Stimulated activated effector memory CD8-positive, alpha-beta T cell treated with anti-CD3 and anti-CD28 coated beads, Interleukin-12 subunit alpha, Interleukin-12 subunit beta, amount 100 ng/mL, for 72 hours (primary cell): ENCODE data around the gene DPH6.
"Not testable (repeated sequence)": the region's sequence is repeated elsewhere in the genome, so short reads cannot be mapped to it uniquely, and the experiment has no call there.

ENCODE experiments used
- ATAC-seq: fragments of 150-1000 bp; cut with Tn5 transposase; 2 replicates; pipeline ENCODE4 v1.10.0; 2021
- DNase-seq, 2 donors: peaks; one replicate each; pipeline ENCODE4 v3.0.0; 2021 to 2022; ENCODE audit warnings: low spot score in 2 of 2
- H3K27ac Mint-ChIP-seq: one replicate; pipeline ENCODE4 v1.8.0; 2022; ENCODE audit warnings: mild to moderate bottlenecking, mixed read lengths
- H3K36me3 Mint-ChIP-seq: one replicate; pipeline ENCODE4 v1.8.0; 2022; ENCODE audit warnings: mild to moderate bottlenecking, mixed read lengths
- H3K4me1 Mint-ChIP-seq: one replicate; pipeline ENCODE4 v1.8.0; 2022; ENCODE audit warnings: mixed read lengths
- H3K4me3 Mint-ChIP-seq: one replicate; pipeline ENCODE4 v1.8.0; 2022; ENCODE audit warnings: mild to moderate bottlenecking, mixed read lengths
- H3K9me3 Mint-ChIP-seq: one replicate; pipeline ENCODE4 v1.8.0; 2022; ENCODE audit warnings: mixed read lengths

DPH6 gene

GRCh38 chr15:35381328-35381727 lies 164.6 kb downstream of the DPH6 start:
- H3K27ac Mint-ChIP-seq, result no peak overlapping the region
- H3K4me3 Mint-ChIP-seq, result no peak overlapping the region
- H3K9me3 Mint-ChIP-seq, result no peaks in the 10 kb centered on the region
- ATAC-seq, result no peak
- peaks cover 6% of the 10 kb centered on the region for H3K36me3 Mint-ChIP-seq
- DNase-seq, result no peak
- H3K4me1 Mint-ChIP-seq, result no peaks in the 10 kb centered on the region

GRCh38 chr15:35379972-35380371 lies 166.0 kb downstream of the DPH6 start:
- H3K36me3 Mint-ChIP-seq, result peaks cover 6% of the 10 kb centered on the region
- H3K4me3 Mint-ChIP-seq, result no peak overlapping the region
- no peaks in the 10 kb centered on the region for H3K4me1 Mint-ChIP-seq
- no peak overlapping the region for H3K27ac Mint-ChIP-seq
- ATAC-seq, result no peak
- no peak for DNase-seq
- H3K9me3 Mint-ChIP-seq, result no peaks in the 10 kb centered on the region

GRCh38 chr15:35378454-35378853 lies 167.5 kb downstream of the DPH6 start:
- H3K9me3 Mint-ChIP-seq, H3K27ac Mint-ChIP-seq, H3K4me1 Mint-ChIP-seq, H3K36me3 Mint-ChIP-seq, DNase-seq, H3K4me3 Mint-ChIP-seq, ATAC-seq: not testable (repeated sequence)

- H3K27ac Mint-ChIP-seq, result no peak overlapping the region
- DNase-seq (no peak), ATAC-seq (no peak)
- no peak overlapping the region for H3K4me3 Mint-ChIP-seq
- H3K4me1 Mint-ChIP-seq, result no peaks in the 10 kb centered on the region
- no peaks in the 10 kb centered on the region for H3K9me3 Mint-ChIP-seq
- peaks cover 13% of the 10 kb centered on the region for H3K36me3 Mint-ChIP-seq
These were observed 169.3 kb downstream of the DPH6 start for GRCh38 chr15:35376707-35377106.

GRCh38 chr15:35374661-35375060 lies 171.3 kb downstream of the DPH6 start:
- Mint-ChIP-seq H3K36me3 (peaks cover 10% of the 10 kb centered on the region), H3K4me3 (no peak overlapping the region), H3K9me3 (no peaks in the 10 kb centered on the region), H3K27ac (no peak overlapping the region), H3K4me1 (no peaks in the 10 kb centered on the region)
- DNase-seq, result no peak
- ATAC-seq, result no peak

- Mint-ChIP-seq H3K4me3 (no peak overlapping the region), H3K36me3 (no peaks in the 10 kb centered on the region), H3K4me1 (no peaks in the 10 kb centered on the region), H3K9me3 (peaks cover 41% of the 10 kb centered on the region), H3K27ac (no peak overlapping the region)
- DNase-seq (no peak), ATAC-seq (no peak)
These were observed 183.7 kb downstream of the DPH6 start for GRCh38 chr15:35362195-35362829.

- no peak for DNase-seq
- H3K4me1 Mint-ChIP-seq, result no peaks in the 10 kb centered on the region
- H3K4me3 Mint-ChIP-seq, result no peak overlapping the region
- peaks cover 42% of the 10 kb centered on the region for H3K9me3 Mint-ChIP-seq
- no peak for ATAC-seq
- H3K27ac Mint-ChIP-seq, result no peak overlapping the region
- H3K36me3 Mint-ChIP-seq, result no peaks in the 10 kb centered on the region
These were observed 187.1 kb downstream of the DPH6 start for GRCh38 chr15:35358824-35359223.

GRCh38 chr15:35351059-35351458 lies 194.9 kb downstream of the DPH6 start:
- peaks cover 24% of the 10 kb centered on the region for H3K9me3 Mint-ChIP-seq
- H3K27ac Mint-ChIP-seq, result no peak overlapping the region
- H3K4me3 Mint-ChIP-seq, result no peak overlapping the region
- no peak for DNase-seq
- no peak for ATAC-seq
- no peaks in the 10 kb centered on the region for H3K36me3 Mint-ChIP-seq
- H3K4me1 Mint-ChIP-seq, result no peaks in the 10 kb centered on the region

GRCh38 chr15:35349916-35350315 lies 196.0 kb downstream of the DPH6 start:
- Mint-ChIP-seq H3K9me3 (peaks cover 18% of the 10 kb centered on the region), H3K4me3 (no peak overlapping the region), H3K27ac (no peak overlapping the region), H3K36me3 (no peaks in the 10 kb centered on the region), H3K4me1 (no peaks in the 10 kb centered on the region)
- ATAC-seq (no peak), DNase-seq (no peak)

- H3K27ac Mint-ChIP-seq, result no peak overlapping the region
- no peaks in the 10 kb centered on the region for H3K36me3 Mint-ChIP-seq
- H3K4me3 Mint-ChIP-seq, result no peak overlapping the region
- H3K4me1 Mint-ChIP-seq, result no peaks in the 10 kb centered on the region
- DNase-seq (no peak), ATAC-seq (no peak)
- peaks cover 7% of the 10 kb centered on the region for H3K9me3 Mint-ChIP-seq
These were observed 215.0 kb downstream of the DPH6 start for GRCh38 chr15:35330916-35331315.

- no peak overlapping the region for H3K4me3 Mint-ChIP-seq
- no peaks in the 10 kb centered on the region for H3K36me3 Mint-ChIP-seq
- peaks cover 7% of the 10 kb centered on the region for H3K9me3 Mint-ChIP-seq
- H3K4me1 Mint-ChIP-seq, result no peaks in the 10 kb centered on the region
- no peak for DNase-seq
- no peak overlapping the region for H3K27ac Mint-ChIP-seq
- ATAC-seq, result no peak
These were observed 215.8 kb downstream of the DPH6 start for GRCh38 chr15:35330048-35330695.

GRCh38 chr15:35329521-35329961 lies 216.4 kb downstream of the DPH6 start:
- Mint-ChIP-seq H3K4me1 (no peaks in the 10 kb centered on the region), H3K36me3 (no peaks in the 10 kb centered on the region)

GRCh38 chr15:35328836-35329235 lies 217.1 kb downstream of the DPH6 start:
- H3K9me3 Mint-ChIP-seq, H3K4me3 Mint-ChIP-seq, ATAC-seq, H3K4me1 Mint-ChIP-seq, DNase-seq, H3K36me3 Mint-ChIP-seq, H3K27ac Mint-ChIP-seq: not testable (repeated sequence)

More at GRCh38 chr15:35329521-35329961, 216.4 kb downstream of the DPH6 start:
- Mint-ChIP-seq H3K27ac (no peak overlapping the region), H3K4me3 (no peak overlapping the region), H3K9me3 (peaks cover 7% of the 10 kb centered on the region)
- no peak for ATAC-seq
- no peak for DNase-seq

- ATAC-seq (no peak), DNase-seq (no peak)
- Mint-ChIP-seq H3K9me3 (peaks cover 6% of the 10 kb centered on the region), H3K36me3 (no peaks in the 10 kb centered on the region), H3K4me3 (no peak overlapping the region), H3K4me1 (no peaks in the 10 kb centered on the region), H3K27ac (no peak overlapping the region)
These were observed 218.2 kb downstream of the DPH6 start for GRCh38 chr15:35327789-35328188.

GRCh38 chr15:35325374-35325941 lies 220.5 kb downstream of the DPH6 start:
- no peaks in the 10 kb centered on the region for H3K4me1 Mint-ChIP-seq
- H3K27ac Mint-ChIP-seq, result no peak overlapping the region
- ATAC-seq (no peak), DNase-seq (no peak)
- H3K9me3 Mint-ChIP-seq, result peaks cover 3% of the 10 kb centered on the region
- H3K4me3 Mint-ChIP-seq, result no peak overlapping the region
- H3K36me3 Mint-ChIP-seq, result no peaks in the 10 kb centered on the region

GRCh38 chr15:35323141-35323540 lies 222.8 kb downstream of the DPH6 start:
- H3K4me3 Mint-ChIP-seq, result no peak overlapping the region
- no peak overlapping the region for H3K27ac Mint-ChIP-seq
- no peak for DNase-seq
- H3K36me3 Mint-ChIP-seq, result no peaks in the 10 kb centered on the region
- no peaks in the 10 kb centered on the region for H3K4me1 Mint-ChIP-seq
- H3K9me3 Mint-ChIP-seq, result peaks cover 1% of the 10 kb centered on the region
- ATAC-seq, result no peak
